BLaER1 (cell line): Measurements from ENCODE around the gene TTYH3.

Source experiments
- H3K27ac ChIP-seq: shearing (Covaris generic); formaldehyde crosslinking; 2 replicates; pipeline ENCODE4 v1.8.1; 2022
- H3K27me3 ChIP-seq: shearing (Covaris generic); formaldehyde crosslinking; 2 replicates; pipeline ENCODE4 v1.8.1; 2022
- H3K36me3 ChIP-seq: shearing (Covaris generic); formaldehyde crosslinking; 2 replicates; pipeline ENCODE4 v1.8.1; 2022
- H3K4me1 ChIP-seq: shearing (Covaris generic); formaldehyde crosslinking; 2 replicates; pipeline ENCODE4 v1.8.1; 2022
- H3K4me2 ChIP-seq: shearing (Covaris generic); formaldehyde crosslinking; 2 replicates; pipeline ENCODE4 v1.8.1; 2022
- H3K4me3 ChIP-seq: shearing (Covaris generic); formaldehyde crosslinking; 2 replicates; pipeline ENCODE4 v1.8.1; 2022
- H3K9ac ChIP-seq: shearing (Covaris generic); formaldehyde crosslinking; 2 replicates; pipeline ENCODE4 v1.8.1; 2022
- H3K9me3 ChIP-seq: shearing (Covaris generic); formaldehyde crosslinking; 2 replicates; pipeline ENCODE4 v1.8.1; 2022
- H4K20me1 ChIP-seq: shearing (Covaris generic); formaldehyde crosslinking; 2 replicates; pipeline ENCODE4 v1.8.1; 2022
- Cebpa-rat ChIP-seq: shearing (Covaris generic); IDR thresholded peaks from 2 replicates; pipeline ENCODE4 v1.8.1; 2022

Gene TTYH3

GRCh38 chr7:2655870-2656614 is 24.3 kb downstream of the TTYH3 start:
- TF ChIP-seq Cebpa-rat: no peak
- no peak overlapping the region for H3K27ac ChIP-seq
- H3K4me3 ChIP-seq: no peak overlapping the region
- peaks cover 97% of the 10 kb centered on the region for H3K36me3 ChIP-seq
- no peaks in the 10 kb centered on the region for H3K9me3 ChIP-seq
- no peaks in the 10 kb centered on the region for H3K27me3 ChIP-seq
- no peak overlapping the region for H3K9ac ChIP-seq
- H4K20me1 ChIP-seq: peaks cover 88% of the 10 kb centered on the region
- no peak overlapping the region for H3K4me2 ChIP-seq
- peaks cover 60% of the 10 kb centered on the region for H3K4me1 ChIP-seq

GRCh38 chr7:2657208-2657607 is 25.4 kb downstream of the TTYH3 start:
- H3K9ac ChIP-seq: no peak overlapping the region
- H3K9me3 ChIP-seq: no peaks in the 10 kb centered on the region
- H3K27me3 ChIP-seq: no peaks in the 10 kb centered on the region
- peaks cover 88% of the 10 kb centered on the region for H4K20me1 ChIP-seq
- H3K27ac ChIP-seq: no peak overlapping the region
- no peak for TF ChIP-seq Cebpa-rat
- no peak overlapping the region for H3K4me3 ChIP-seq
- H3K4me1 ChIP-seq: peaks cover 59% of the 10 kb centered on the region
- H3K4me2 ChIP-seq: no peak overlapping the region
- H3K36me3 ChIP-seq: peaks cover 97% of the 10 kb centered on the region

- Histone ChIP-seq H3K4me1 (peaks cover 59% of the 10 kb centered on the region), H4K20me1 (peaks cover 88% of the 10 kb centered on the region), H3K27ac (no peak overlapping the region), H3K9me3 (no peaks in the 10 kb centered on the region), H3K27me3 (no peaks in the 10 kb centered on the region), H3K9ac (no peak overlapping the region), H3K36me3 (peaks cover 97% of the 10 kb centered on the region), H3K4me3 (no peak overlapping the region), H3K4me2 (no peak overlapping the region; the same call in 1 of the 2 replicates)
- TF ChIP-seq Cebpa-rat: no peak
Observed at GRCh38 chr7:2657920-2658671, 26.3 kb downstream of the TTYH3 start.

GRCh38 chr7:2658941-2659340 is 27.2 kb downstream of the TTYH3 start:
- H3K4me1 ChIP-seq: peaks cover 63% of the 10 kb centered on the region
- H3K9ac ChIP-seq: peak overlapping the region; percentile 60; the same call in 1 of the 2 replicates
- peaks cover 93% of the 10 kb centered on the region for H4K20me1 ChIP-seq
- no peak overlapping the region for H3K4me3 ChIP-seq
- no peaks in the 10 kb centered on the region for H3K9me3 ChIP-seq
- H3K27ac ChIP-seq: 0 out of 2 replicates have a peak overlapping the region, but pooled peaks have one; percentile 22
- H3K27me3 ChIP-seq: no peaks in the 10 kb centered on the region
- peak overlapping the region; percentile 54; the same call in 1 of the 2 replicates for H3K4me2 ChIP-seq
- TF ChIP-seq Cebpa-rat: no peak
- H3K36me3 ChIP-seq: peaks cover 98% of the 10 kb centered on the region

GRCh38 chr7:2659556-2660358 is 28.0 kb downstream of the TTYH3 start:
- Histone ChIP-seq H3K27ac (0 out of 2 replicates have a peak overlapping the region, but pooled peaks have one; percentile 22), H3K36me3 (peaks cover 90% of the 10 kb centered on the region), H4K20me1 (peaks cover 98% of the 10 kb centered on the region), H3K27me3 (no peaks in the 10 kb centered on the region), H3K9me3 (no peaks in the 10 kb centered on the region), H3K4me2 (peak overlapping the region; percentile 54), H3K4me3 (no peak overlapping the region), H3K9ac (peak overlapping the region; percentile 60; the same call in 1 of the 2 replicates), H3K4me1 (peaks cover 71% of the 10 kb centered on the region)
- TF ChIP-seq Cebpa-rat: no peak

GRCh38 chr7:2660359-2661095 is 28.7 kb downstream of the TTYH3 start:
- peak overlapping the region; percentile 62 for H3K27ac ChIP-seq
- peak overlapping the region; percentile 54 for H3K4me2 ChIP-seq
- peaks cover 94% of the 10 kb centered on the region for H4K20me1 ChIP-seq
- H3K9me3 ChIP-seq: no peaks in the 10 kb centered on the region
- no peak for TF ChIP-seq Cebpa-rat
- peaks cover 75% of the 10 kb centered on the region for H3K4me1 ChIP-seq
- H3K27me3 ChIP-seq: no peaks in the 10 kb centered on the region
- peaks cover 82% of the 10 kb centered on the region for H3K36me3 ChIP-seq
- no peak overlapping the region for H3K4me3 ChIP-seq
- H3K9ac ChIP-seq: no peak overlapping the region

GRCh38 chr7:2661096-2661449 is 29.3 kb downstream of the TTYH3 start:
- Histone ChIP-seq H3K4me1 (peaks cover 81% of the 10 kb centered on the region), H3K27ac (peak overlapping the region; percentile 62), H3K36me3 (peaks cover 77% of the 10 kb centered on the region), H3K4me2 (peak overlapping the region; percentile 36), H3K4me3 (no peak overlapping the region), H3K9me3 (no peaks in the 10 kb centered on the region), H4K20me1 (peaks cover 92% of the 10 kb centered on the region), H3K9ac (0 out of 2 replicates have a peak overlapping the region, but pooled peaks have one; percentile 27), H3K27me3 (no peaks in the 10 kb centered on the region)
- no peak for TF ChIP-seq Cebpa-rat

- Histone ChIP-seq H3K9me3 (no peaks in the 10 kb centered on the region), H3K4me3 (no peak overlapping the region), H3K4me1 (peaks cover 86% of the 10 kb centered on the region), H3K9ac (no peak overlapping the region), H3K27me3 (no peaks in the 10 kb centered on the region), H3K4me2 (0 out of 2 replicates have a peak overlapping the region, but pooled peaks have one; percentile 36), H4K20me1 (peaks cover 86% of the 10 kb centered on the region), H3K27ac (0 out of 2 replicates have a peak overlapping the region, but pooled peaks have one; percentile 62), H3K36me3 (peaks cover 70% of the 10 kb centered on the region)
- TF ChIP-seq Cebpa-rat: no peak
Observed at GRCh38 chr7:2661602-2662272, 30.0 kb downstream of the TTYH3 start.
